Stimulated activated CD8-positive, alpha-beta memory T cell treated with anti-CD3 and anti-CD28 coated beads, Interleukin-15, amount 100 ng/mL, for 24 hours (primary cell): ENCODE data around the gene CHCT1.
"Not testable (repeated sequence)": the region's sequence is repeated elsewhere in the genome, so short reads cannot be mapped to it uniquely, and the experiment has no call there.

Experiments used
- DNase-seq: peaks from one replicate; pipeline ENCODE4 v3.0.0-alpha.2; 2020; ENCODE audit warnings: low read depth

CHCT1 gene

GRCh38 chr17:60398227-60398959, 23.9 kb upstream of the CHCT1 start:
- DNase-seq = no peak

GRCh38 chr17:60401819-60402218, 20.5 kb upstream of the CHCT1 start:
- no peak for DNase-seq

- no peak for DNase-seq
Measured at GRCh38 chr17:60403523-60403810, 18.8 kb upstream of the CHCT1 start.

GRCh38 chr17:60403962-60404361, 18.3 kb upstream of the CHCT1 start:
- no peak for DNase-seq

- no peak for DNase-seq
Measured at GRCh38 chr17:60406887-60407286, 15.4 kb upstream of the CHCT1 start.

GRCh38 chr17:60410001-60410400, 12.3 kb upstream of the CHCT1 start:
- no peak for DNase-seq

GRCh38 chr17:60412701-60413100, 9.6 kb upstream of the CHCT1 start:
- DNase-seq = no peak

GRCh38 chr17:60415146-60415545, 7.1 kb upstream of the CHCT1 start:
- DNase-seq = no peak

- no peak for DNase-seq
Measured at GRCh38 chr17:60416368-60416925, 5.8 kb upstream of the CHCT1 start.

- DNase-seq = not testable (repeated sequence)
Measured at GRCh38 chr17:60419003-60419402, 3.3 kb upstream of the CHCT1 start.

GRCh38 chr17:60419875-60420274, 2.4 kb upstream of the CHCT1 start:
- not testable (repeated sequence) for DNase-seq

GRCh38 chr17:60421273-60422161, 772 bp upstream of the CHCT1 start:
- peak; percentile 41 for DNase-seq

- no peak for DNase-seq
Measured at GRCh38 chr17:60423865-60424264, 1.6 kb downstream of the CHCT1 start.

GRCh38 chr17:60425626-60426025, 3.3 kb downstream of the CHCT1 start:
- no peak for DNase-seq

- DNase-seq = no peak
Measured at GRCh38 chr17:60426596-60426995, 4.3 kb downstream of the CHCT1 start.

- DNase-seq = not testable (repeated sequence)
Measured at GRCh38 chr17:60428491-60428890, 6.2 kb downstream of the CHCT1 start.

- not testable (repeated sequence) for DNase-seq
Measured at GRCh38 chr17:60430561-60430960, 8.3 kb downstream of the CHCT1 start.

- DNase-seq = not testable (repeated sequence)
Measured at GRCh38 chr17:60433021-60433997, 11.0 kb downstream of the CHCT1 start.

GRCh38 chr17:60435244-60436167, 13.2 kb downstream of the CHCT1 start:
- peak; percentile 6 for DNase-seq

- DNase-seq = no peak
Measured at GRCh38 chr17:60436676-60437075, 14.4 kb downstream of the CHCT1 start.

GRCh38 chr17:60439501-60439900, 17.2 kb downstream of the CHCT1 start:
- DNase-seq = no peak
